ENCODE data around the gene OR2T6. TPM values are rescaled to one million over a fixed set of nuclear protein-coding genes. Genes with fewer than 3 reads are reported as not detected.

The OR2T6 gene
- total RNA-seq, 1 donor, result not detected

Other genes starting within 250 kb of the OR2T6 start
- not detected in 2 replicates for gene OR2M5, start 230.6 kb upstream of the OR2T6 start, total RNA-seq
- gene OR2M2, start 200.9 kb upstream of the OR2T6 start, total RNA-seq, result not detected in 2 replicates
- not detected in 2 replicates for gene OR2M3, start 178.5 kb upstream of the OR2T6 start, total RNA-seq
- not detected in 2 replicates for gene OR2M4, start 144.3 kb upstream of the OR2T6 start, total RNA-seq
- not detected in 2 replicates for gene OR2T33, start 97.8 kb upstream of the OR2T6 start, total RNA-seq
- gene OR2T12, start 72.3 kb upstream of the OR2T6 start, total RNA-seq, result not detected in 2 replicates
- gene OR2M7, start 51.2 kb upstream of the OR2T6 start, total RNA-seq, result not detected in 2 replicates
- not detected in 2 replicates for gene OR14C36, start 27.0 kb upstream of the OR2T6 start, total RNA-seq
- not detected in 2 replicates for gene OR2T4, start 14.1 kb upstream of the OR2T6 start, total RNA-seq
- gene OR2T1, start 27.3 kb downstream of the OR2T6 start, total RNA-seq, result not detected in 2 replicates
- gene OR2T2, start 69.9 kb downstream of the OR2T6 start, total RNA-seq, result not detected in 2 replicates
- gene OR2T3, start 97.6 kb downstream of the OR2T6 start, total RNA-seq, result not detected in 2 replicates
- gene OR2T5, start 112.8 kb downstream of the OR2T6 start, total RNA-seq, result not detected in 2 replicates
- not detected in 2 replicates for gene OR2G6, start 132.3 kb downstream of the OR2T6 start, total RNA-seq
- not detected in 2 replicates for gene OR2T29, start 187.0 kb downstream of the OR2T6 start, total RNA-seq
- not detected in 2 replicates for gene OR2T34, start 199.0 kb downstream of the OR2T6 start, total RNA-seq
- gene OR2T10, start 222.0 kb downstream of the OR2T6 start, total RNA-seq, result not detected in 2 replicates

All from fibroblast of villous mesenchyme (primary cell).